GM18517 (cell line): ENCODE results near the gene NANOGP8.
"Not testable (repeated sequence)": the region's sequence is repeated elsewhere in the genome, so short reads cannot be mapped to it uniquely, and the experiment has no call there.

ENCODE experiments used
- ATAC-seq: cut with Tn5 transposase; IDR thresholded peaks from one replicate; pipeline ENCODE4 v1.9.1; 2021; ENCODE audit warnings: mild to moderate bottlenecking, moderate library complexity; ENCODE audit not compliant: unreplicated experiment

Gene NANOGP8

DNA sequence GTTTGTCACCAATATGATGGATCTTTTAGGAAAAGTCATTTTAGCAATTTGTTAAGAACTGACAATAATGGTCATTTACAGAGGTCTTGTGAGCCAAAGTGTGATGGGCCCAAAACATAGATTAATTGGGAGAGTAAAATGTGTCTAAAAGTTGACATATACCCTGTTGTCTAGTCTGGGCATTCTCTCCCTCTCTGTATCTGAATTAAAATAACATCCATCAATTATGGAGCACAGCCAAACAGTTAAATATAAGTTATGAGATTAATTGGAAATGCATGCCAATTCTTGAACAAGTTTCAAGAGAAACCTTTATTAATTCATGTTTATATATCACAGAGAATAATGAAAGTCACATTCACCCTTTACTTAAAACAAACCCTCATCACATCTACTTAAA, 13.6 kb upstream of the NANOGP8 start:
- no peak for ATAC-seq

DNA sequence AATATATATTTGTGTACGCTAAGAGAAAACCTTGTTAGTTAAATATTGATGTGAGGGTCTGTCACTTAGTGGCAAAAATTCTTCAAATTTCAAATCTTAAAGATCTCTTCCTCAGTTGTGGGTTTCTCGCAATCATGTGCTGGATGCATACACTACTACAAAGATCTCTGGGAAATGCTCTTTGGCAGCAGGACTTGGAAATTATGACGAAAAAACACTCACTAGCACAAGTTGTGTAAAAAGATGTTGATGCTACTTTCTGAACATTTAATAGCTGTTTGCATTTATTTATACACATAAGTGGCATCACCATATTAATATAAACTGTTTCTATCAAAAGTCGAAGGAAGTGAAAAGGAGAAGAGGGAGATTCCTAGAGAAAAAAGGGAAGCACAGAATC, 10.8 kb upstream of the NANOGP8 start:
- ATAC-seq, result no peak

DNA sequence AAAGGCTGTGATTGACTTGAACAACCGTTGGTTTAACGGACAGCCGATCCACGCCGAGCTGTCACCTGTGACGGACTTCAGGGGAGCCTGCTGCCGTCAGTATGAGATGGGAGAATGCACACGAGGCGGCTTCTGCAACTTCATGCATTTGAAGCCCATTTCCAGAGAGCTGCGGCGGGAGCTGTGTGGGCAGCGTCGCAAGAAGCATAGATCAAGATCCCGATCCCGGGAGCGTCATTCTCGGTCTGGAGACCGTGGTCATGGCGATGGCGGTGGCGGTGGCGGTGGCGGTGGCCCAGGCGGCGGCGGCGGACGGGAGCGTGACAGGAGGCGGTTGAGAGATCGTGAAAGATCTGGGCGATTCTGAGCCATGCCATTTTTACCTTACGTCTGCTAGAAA, 7.8 kb upstream of the NANOGP8 start:
- ATAC-seq, result no peak

DNA sequence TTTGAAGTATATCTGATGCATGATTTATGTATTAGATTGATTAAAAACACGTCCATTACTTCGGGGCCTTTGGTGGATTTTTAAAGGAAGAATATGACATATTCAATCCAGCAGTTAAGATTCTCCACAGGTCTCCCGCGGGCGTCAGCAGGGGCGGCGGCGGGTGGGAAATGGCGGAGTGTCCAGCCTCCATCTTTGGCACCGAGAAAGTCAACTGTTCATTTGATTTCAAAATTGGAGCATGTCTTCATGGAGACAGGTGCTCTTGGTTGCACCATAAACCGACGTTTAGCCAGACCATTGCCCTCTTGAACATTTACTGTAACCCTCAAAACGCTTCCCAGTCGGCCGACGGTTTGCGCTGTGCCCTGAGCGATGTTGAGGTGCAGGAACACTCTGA, 7.2 kb upstream of the NANOGP8 start:
- ATAC-seq, result no peak

DNA sequence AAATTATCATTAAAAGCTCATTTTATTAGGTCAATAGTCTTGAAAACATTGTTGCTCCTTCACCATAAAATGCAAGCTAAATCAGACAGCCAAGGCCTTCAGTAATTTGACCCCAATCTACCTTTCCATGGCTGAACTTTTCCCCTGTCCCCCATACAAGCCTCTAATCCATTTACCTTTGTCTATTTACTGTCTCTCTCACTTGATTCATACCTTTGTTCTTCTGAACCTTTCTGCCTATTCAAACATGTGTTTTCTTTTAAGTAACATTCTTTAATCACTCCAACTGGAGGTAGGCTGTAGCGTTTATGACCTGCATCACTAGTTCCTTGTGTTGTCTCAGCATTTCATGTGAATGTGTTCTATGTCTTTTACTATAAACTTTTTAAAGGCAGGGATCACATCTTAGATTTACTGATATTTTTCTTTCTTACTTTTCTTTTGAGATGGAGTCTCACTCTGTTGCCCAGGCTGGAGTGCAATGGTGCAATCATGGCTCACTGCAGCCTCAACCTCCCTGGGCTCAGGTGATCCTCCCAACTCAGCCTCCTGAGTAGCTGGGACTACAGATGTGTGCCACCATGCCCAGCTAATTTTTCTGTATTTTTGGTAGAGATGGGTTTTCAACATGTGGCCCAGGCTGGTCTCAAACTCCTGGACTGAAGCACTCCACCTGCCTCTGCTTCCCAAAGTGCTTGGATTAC, 5.2 kb upstream of the NANOGP8 start:
- ATAC-seq, result no peak

DNA sequence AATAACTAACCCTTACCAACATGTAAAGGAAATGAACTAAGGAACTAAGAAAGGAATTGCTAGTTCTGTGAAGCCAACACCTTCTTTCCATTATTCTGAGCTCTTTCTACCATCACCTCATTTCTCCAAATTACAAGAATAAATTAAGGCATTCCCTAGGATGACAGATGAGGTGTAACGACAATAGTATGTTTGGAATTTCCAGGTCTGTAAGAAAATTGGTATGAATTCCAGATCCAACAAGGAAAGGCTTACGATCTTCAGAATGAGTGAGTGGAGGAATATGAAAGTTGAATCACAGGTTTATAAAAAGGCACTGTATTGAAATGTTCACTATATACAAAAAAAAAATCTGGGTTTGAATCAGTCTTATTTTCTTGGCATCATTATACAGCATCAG, 4.5 kb upstream of the NANOGP8 start:
- no peak for ATAC-seq

DNA sequence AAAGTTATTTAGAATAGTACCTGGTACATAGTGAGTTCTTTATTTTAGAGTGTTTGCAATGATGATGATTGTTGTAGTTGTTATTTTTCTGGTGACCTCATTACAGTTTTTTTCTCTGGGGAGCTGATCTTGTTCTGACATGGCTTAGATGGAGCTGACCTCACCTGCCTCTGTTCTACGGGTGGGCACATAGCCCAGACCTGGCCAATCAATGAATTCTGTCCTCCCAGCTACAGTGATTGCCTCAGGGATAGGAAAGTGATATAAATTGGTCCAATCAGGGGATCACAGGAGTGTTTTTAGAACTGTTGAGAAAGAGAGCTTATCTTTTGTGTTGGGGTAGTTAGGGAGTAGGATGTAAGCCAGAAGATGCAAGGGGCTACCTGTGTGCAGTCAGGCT, 3.2 kb upstream of the NANOGP8 start:
- ATAC-seq, result no peak

DNA sequence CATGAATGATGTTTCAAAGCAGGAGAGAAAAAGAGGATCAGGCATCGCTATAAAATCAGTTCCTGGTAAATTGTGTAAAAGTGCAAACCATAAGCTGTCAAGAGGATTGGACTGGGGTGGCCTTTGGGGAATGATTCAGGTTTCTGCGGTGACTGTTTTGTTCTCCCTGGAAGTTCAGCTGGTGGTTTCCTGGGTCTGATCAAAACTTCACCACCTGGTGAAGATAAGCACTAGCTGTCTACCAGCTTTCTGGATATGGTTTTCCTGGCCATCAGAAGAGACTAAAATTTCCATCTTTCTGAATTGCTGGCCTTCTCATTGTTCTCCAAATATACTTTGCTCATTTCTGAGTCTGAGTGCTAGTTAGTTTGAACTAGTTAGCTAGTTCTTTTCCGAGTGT, 2.7 kb upstream of the NANOGP8 start:
- ATAC-seq, result no peak

DNA sequence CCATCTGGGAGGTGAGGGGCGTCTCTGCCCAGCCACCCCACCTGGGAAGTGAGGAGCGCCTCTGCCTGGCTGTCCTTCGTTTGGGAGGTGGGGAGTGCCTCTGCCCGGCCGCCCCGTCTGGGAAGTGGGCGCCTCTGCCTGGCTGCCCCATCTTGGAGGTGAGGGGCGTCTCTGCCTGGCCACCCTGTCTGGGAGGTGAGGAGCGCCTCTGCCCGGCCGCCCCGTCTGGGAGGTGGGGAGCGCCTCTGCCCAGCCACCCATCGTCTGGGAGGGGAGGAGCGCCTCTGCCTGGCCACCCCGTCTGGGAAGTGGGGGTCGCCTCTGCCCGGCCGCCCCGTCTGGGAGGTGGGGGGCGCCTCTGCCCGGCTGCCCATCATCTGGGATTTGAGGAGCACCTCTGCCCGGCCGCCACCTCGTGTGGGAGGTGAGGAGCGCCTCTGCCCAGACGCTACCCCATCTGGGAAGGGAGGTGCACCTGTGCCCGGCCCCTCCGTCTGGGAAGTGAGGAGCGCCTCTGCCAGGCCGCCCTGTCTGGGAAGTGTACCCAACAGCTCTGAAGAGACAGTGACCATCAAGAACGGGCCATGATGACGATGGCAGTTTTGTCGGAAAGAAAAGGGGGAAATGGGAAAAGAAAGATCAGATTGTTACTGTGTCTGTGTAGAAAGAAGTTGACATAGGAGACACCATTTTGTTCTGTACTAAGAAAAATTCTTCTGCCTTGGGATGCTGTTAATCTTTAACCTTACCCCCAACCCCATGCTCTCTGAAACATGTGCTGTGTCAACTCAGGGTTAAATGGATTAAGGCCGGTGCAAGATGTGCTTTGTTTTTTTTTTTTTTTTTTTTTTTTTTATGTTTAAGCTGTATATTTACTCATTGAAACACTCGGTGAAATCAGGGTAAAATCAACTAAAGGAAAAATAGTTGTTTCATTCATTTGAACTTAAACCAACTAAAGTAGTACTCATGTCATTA, 2.4 kb downstream of the NANOGP8 start:
- not testable (repeated sequence) for ATAC-seq

DNA sequence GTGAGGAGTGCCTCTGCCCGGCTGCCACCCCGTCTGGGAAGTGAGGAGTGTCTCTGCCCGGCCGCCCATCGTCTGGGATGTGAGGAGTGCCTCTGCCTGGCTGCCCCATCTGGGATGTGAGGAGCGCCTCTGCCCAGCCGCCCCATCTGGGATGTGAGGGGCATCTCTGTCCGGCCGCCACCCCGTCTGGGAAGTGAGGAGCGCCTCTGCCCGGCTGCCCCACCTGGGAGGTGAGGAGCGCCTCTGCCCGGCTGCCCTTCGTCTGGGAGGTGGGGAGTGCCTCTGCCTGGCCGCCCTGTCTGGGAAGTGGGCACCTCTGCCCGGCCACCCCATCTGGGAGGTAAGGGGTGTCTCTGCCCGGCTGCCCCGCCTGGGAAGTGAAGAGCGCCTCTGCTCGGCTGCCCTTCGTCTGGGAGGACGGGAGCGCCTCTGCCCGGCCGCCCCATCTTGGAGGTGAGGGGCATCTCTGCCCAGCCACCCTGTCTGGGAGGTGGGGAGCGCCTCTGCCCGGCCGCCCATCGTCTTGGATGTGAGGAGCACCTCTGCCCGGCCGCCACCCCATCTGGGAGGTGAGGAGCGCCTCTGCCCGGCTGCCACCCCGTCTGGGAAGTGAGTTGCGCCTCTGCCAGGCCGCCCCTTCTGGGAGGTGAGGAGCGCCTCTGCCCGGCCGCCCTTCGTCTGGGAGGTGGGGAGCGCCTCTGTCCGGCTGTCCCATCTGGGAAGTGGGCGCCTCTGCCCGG, 3.3 kb downstream of the NANOGP8 start:
- ATAC-seq, result not testable (repeated sequence)

DNA sequence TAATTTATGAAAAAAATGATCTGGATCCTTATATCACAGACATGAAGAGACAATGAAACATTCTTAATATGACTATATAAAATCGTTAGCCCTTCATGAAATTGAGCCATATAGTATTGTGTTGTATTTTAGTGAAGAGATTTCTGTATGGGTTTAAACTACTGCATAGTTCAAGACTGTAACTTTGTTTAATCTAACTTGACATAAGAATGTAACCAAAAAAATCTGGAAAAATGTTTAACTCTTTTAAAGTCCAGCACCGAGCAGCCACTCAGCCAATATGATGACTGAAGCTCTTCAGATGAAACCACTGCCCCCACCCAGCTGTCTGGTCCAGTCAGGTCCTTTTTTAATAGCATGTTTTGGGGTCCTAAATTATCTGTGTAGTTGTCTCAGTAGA, 4.9 kb downstream of the NANOGP8 start:
- no peak for ATAC-seq

DNA sequence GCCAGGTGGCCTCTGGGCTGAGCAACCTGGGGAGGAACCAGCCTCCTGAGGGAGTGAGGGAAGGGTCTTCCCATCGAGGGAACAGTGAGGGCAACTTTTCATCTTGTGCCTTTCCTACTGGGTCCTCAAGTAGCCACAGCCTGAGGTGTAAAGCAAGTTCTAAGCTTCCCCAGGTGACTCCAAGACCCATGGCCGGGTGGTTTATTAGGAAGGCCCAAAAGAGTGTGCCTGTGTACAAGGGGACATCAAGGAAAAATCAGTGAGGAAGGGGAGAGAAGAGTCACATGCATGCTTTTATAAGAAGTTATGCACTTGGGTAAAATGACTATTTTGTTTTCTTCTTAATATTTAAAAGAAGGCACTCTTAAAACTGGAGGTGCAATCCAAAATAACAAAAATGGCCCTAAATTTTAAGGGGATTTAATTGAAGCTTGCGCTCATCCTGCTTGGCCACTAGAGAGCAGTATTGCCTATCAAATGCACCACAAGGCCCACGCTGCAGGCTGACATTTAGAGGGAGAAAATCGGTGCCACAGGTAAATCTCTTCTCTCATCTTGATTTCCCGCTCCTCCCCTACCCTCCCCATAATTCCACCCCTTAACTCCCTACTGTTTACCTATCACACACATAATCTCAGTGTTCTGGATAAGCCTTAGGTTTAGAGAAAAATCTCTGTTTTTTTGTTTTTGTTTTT, 6.7 kb downstream of the NANOGP8 start:
- peak; percentile 61 for ATAC-seq

DNA sequence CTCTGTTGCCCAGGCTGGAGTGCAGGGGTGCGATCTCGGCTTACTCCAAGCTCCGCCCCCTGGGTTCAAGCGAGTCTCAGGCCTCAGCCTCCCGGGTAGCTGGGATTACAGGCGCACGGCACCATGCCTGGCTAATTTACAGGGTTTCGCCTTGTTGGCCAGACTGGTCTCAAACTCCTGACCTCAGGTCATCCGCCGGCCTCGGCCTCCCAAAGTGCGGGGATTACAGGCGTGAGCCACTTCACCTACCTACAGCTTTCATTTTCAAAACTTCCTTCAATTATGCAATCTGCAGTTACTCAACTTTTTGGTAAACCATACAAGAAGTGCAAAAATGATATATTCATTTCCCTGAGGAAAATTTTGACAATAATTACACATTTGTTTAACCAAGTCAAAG, 14.0 kb downstream of the NANOGP8 start:
- ATAC-seq, result no peak

DNA sequence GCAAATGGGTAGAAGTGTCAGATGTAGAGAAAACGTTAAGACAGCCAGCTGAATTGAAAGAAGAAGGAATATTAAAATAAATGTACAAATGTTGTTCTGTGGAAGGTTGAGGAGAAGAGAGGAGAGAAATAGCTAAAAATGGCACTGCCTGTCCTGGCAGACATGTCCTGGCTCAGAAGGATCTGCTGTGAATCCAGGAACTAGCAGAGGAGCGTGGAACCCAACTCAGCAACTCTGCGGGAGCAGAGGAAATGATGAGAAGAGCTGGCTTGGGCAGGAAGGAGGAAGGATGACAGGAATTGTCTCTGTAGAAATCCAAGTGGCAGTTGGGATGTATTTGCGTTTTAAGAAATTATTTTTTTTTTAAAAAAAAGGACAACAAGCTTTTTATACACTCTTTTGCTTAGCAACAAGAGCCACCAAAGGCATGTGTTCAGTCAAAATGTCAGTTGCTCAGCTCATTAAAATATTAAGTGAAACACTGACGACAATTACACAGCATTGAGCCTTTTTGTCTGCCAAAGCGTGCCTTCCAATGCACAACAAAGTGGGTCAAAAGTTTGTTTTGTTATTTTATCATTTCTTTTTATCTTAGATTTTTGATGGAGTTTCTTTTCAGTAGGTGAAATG, 16.1 kb downstream of the NANOGP8 start:
- no peak for ATAC-seq

DNA sequence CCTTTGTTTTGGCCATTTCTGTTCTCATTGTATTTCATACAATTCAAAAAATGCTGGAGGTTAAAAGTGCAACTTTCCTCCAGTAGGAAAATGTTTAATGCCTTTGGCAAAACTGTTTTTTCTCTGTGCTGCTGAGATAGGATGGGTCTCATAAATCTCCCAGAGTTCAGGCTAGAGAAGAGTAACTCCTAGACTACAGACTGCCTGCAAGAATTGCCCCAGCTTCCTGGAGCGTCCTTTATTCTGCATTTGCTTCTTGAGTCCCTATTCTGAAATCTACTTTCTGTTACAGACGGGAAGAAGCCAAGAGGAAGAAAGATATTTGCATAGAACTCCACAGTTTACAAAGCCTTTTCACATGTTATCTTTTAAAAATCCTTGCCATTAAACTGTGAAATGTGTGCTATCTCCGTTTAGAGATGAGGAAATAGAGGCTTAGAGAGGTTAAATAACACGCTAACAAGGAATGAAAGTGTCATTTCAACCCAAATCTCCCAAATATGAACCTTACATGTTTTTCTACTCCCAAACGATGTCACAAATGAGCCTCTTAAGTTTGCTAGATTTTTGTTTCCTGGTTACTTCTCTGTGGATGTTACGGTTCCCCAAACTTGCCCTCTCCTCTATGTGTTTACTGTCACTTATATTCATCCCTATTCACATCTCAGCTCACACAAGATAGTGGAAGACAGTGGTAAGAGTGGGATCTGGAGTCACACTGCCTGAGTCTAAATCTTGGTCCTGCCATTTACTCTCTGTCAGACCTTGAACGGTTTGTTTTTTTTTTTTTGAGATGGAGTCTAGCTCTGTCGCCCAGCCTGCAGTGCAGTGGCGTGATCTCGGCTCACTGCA, 17.4 kb downstream of the NANOGP8 start:
- ATAC-seq, result no peak

DNA sequence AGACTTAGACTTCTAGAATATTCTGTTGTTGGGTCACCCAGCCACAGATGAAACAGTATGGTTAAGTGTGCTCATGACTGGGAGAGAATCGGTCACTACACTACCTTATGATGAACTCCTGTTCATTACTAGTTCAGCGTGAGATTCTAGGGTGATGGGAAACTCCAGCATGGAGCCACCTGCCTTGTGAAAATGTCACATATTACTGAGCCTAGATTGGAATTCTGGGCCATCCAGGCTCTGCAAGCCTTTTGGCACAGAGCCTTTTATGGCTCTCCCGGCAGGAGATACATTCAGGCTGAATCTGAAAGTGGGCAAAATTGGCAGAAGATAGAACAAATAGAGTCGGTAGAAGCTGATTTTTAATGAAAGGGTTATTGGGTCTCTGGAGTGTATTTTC, 19.0 kb downstream of the NANOGP8 start:
- ATAC-seq, result no peak

DNA sequence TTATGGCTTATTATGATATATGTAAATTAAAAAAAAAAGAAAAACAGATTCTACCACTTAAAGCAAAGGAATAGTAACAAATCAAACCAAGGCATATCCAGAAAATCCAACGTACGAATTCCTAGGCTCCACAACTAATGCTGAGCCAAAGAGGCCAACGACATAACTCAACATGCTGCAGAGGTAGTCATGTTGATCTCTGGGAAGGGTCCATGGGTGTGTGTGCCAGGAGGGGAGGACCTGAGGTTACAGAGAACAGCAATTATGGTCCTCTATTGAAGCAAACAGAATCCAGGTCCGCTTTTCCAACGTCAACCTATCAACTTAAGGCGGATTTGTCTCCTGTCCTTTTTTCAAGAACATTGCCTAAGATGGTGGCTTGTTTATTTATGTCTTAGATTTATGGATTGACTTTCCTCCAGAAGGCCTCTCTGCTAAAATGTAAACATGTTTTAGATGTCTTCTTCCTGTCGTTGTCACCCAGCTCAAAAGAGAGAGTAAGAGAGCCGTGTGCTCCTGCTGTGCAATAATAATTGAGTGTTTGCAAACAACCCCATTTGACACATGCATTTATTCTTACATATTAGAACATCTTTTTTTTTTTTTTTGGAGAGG, 20.4 kb downstream of the NANOGP8 start:
- no peak for ATAC-seq

DNA sequence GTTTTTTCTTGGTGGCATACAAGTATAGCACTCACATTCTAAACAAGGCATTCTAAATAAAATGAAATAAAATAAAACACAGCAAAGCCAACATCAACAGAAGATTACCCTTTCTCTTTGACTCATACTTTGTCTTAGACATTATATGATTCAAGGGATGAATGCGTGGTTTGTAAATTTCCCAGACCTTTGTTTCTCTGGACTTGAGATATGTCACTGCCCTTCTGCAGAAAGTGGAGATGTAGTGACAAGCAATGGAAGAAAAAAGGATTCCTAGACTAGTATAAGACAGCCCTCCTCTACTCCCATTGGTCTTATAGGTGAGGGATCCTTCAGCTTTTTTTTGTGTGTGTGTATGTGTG, 22.4 kb downstream of the NANOGP8 start:
- no peak for ATAC-seq
